HL-60 (cell line): ENCODE results near the gene MBLAC1.
"Not testable (repeated sequence)": the region's sequence is repeated elsewhere in the genome, so short reads cannot be mapped to it uniquely, and the experiment has no call there.

Source experiments
- CTCF ChIP-seq: IDR thresholded peaks from one replicate; pipeline ENCODE4 v1.5.1; 2011; ENCODE audit warnings: low read length, control low read depth, inconsistent platforms; ENCODE audit not compliant: insufficient read depth
- POLR2AphosphoS5 ChIP-seq: IDR thresholded peaks from 2 replicates; pipeline ENCODE4 v1.6.1; 2012; ENCODE audit warnings: low read depth
- SPI1 ChIP-seq: IDR thresholded peaks from 2 replicates; pipeline ENCODE4 v1.6.1; 2012; ENCODE audit warnings: low read depth, mild to moderate bottlenecking, borderline replicate concordance
- TF ChIP-seq, protein P1 (sequence below): IDR thresholded peaks from 2 replicates; pipeline ENCODE4 v1.6.1; 2012; ENCODE audit warnings: low read depth; ENCODE audit not compliant: insufficient replicate concordance

- TF ChIP-seq CTCF, SPI1, POLR2AphosphoS5: not testable (repeated sequence)
- TF ChIP-seq, protein P1, sequence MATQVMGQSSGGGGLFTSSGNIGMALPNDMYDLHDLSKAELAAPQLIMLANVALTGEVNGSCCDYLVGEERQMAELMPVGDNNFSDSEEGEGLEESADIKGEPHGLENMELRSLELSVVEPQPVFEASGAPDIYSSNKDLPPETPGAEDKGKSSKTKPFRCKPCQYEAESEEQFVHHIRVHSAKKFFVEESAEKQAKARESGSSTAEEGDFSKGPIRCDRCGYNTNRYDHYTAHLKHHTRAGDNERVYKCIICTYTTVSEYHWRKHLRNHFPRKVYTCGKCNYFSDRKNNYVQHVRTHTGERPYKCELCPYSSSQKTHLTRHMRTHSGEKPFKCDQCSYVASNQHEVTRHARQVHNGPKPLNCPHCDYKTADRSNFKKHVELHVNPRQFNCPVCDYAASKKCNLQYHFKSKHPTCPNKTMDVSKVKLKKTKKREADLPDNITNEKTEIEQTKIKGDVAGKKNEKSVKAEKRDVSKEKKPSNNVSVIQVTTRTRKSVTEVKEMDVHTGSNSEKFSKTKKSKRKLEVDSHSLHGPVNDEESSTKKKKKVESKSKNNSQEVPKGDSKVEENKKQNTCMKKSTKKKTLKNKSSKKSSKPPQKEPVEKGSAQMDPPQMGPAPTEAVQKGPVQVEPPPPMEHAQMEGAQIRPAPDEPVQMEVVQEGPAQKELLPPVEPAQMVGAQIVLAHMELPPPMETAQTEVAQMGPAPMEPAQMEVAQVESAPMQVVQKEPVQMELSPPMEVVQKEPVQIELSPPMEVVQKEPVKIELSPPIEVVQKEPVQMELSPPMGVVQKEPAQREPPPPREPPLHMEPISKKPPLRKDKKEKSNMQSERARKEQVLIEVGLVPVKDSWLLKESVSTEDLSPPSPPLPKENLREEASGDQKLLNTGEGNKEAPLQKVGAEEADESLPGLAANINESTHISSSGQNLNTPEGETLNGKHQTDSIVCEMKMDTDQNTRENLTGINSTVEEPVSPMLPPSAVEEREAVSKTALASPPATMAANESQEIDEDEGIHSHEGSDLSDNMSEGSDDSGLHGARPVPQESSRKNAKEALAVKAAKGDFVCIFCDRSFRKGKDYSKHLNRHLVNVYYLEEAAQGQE = not testable (repeated sequence)
These were observed 3.4 kb downstream of the MBLAC1 start for GRCh38 chr7:100130220-100130607.
